Type B pancreatic cell (in vitro differentiated cells): ENCODE results near the gene XIRP1. TPM values are rescaled to one million over a fixed set of nuclear protein-coding genes. Genes with fewer than 3 reads are reported as not detected.

Source experiments
- DNase-seq: peaks from one replicate; pipeline ENCODE4 v3.0.0; 2021; ENCODE audit warnings: mixed read lengths; ENCODE audit not compliant: unreplicated experiment; ENCODE audit errors: extremely low spot score
- H3K27ac Mint-ChIP-seq: 2 replicates; pipeline ENCODE4 v1.8.0; 2021; ENCODE audit warnings: mild to moderate bottlenecking, mixed read lengths
- H3K27me3 Mint-ChIP-seq: 2 replicates; pipeline ENCODE4 v1.8.0; 2021; ENCODE audit warnings: mixed read lengths
- H3K36me3 Mint-ChIP-seq: 2 replicates; pipeline ENCODE4 v1.8.0; 2021; ENCODE audit warnings: mixed read lengths
- H3K4me1 Mint-ChIP-seq: one replicate; pipeline ENCODE4 v1.8.0; 2021; ENCODE audit warnings: mixed read lengths; ENCODE audit not compliant: unreplicated experiment
- H3K4me3 Mint-ChIP-seq: 2 replicates; pipeline ENCODE4 v1.8.0; 2021; ENCODE audit warnings: mild to moderate bottlenecking, mixed read lengths
- H3K9me3 Mint-ChIP-seq: 2 replicates; pipeline ENCODE4 v1.8.0; 2021; ENCODE audit warnings: mixed read lengths
- total RNA-seq: library from RNA; stranded (reverse); gene quantifications from 2 replicates; pipeline ENCODE4 v1.2.1, GENCODE V29; 2021; ENCODE audit warnings: low replicate concordance
- TF ChIP-seq, protein P1 (sequence below): fragments of 200-600 bp; sonication (generic); conservative IDR thresholded peaks from 2 replicates; pipeline ENCODE4 v1.5.0; 2021; ENCODE audit warnings: antibody characterized with exemption, mild to moderate bottlenecking

The XIRP1 gene
- total RNA-seq, 1 donor from 2014 or later: 0.12 TPM

- no peaks in the 10 kb centered on the region for H3K9me3 Mint-ChIP-seq
- H3K27ac Mint-ChIP-seq: peak overlapping the region; percentile 29
- TF ChIP-seq, protein P1, sequence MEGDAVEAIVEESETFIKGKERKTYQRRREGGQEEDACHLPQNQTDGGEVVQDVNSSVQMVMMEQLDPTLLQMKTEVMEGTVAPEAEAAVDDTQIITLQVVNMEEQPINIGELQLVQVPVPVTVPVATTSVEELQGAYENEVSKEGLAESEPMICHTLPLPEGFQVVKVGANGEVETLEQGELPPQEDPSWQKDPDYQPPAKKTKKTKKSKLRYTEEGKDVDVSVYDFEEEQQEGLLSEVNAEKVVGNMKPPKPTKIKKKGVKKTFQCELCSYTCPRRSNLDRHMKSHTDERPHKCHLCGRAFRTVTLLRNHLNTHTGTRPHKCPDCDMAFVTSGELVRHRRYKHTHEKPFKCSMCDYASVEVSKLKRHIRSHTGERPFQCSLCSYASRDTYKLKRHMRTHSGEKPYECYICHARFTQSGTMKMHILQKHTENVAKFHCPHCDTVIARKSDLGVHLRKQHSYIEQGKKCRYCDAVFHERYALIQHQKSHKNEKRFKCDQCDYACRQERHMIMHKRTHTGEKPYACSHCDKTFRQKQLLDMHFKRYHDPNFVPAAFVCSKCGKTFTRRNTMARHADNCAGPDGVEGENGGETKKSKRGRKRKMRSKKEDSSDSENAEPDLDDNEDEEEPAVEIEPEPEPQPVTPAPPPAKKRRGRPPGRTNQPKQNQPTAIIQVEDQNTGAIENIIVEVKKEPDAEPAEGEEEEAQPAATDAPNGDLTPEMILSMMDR: no peak
- H3K27me3 Mint-ChIP-seq: peaks cover 2% of the 10 kb centered on the region
- H3K36me3 Mint-ChIP-seq: peaks cover 28% of the 10 kb centered on the region
- DNase-seq: no peak
- H3K4me1 Mint-ChIP-seq: peaks cover 32% of the 10 kb centered on the region
- H3K4me3 Mint-ChIP-seq: no peak overlapping the region
These were observed 49.1 kb downstream of the XIRP1 start for GRCh38 chr3:39143051-39143885.

DNA sequence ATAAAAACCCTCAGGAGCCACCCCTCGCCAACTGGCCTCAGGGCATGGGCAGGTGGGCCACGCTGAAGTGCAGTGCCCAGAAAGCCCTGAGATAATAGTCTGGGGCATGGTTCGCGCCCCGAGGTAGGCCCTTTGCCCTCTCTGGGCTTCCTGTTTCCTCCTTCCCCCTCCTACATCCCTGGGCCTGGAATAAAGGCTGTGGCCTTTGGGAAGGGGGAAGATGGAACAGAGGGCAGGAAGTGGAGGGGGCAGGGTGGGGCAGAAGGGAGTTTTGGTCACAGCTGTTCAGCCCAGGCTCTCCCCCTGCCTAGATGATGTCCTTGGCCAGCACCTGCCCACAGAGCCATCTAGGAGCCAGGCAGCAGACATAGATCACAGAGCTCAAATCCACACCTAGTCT, 50.3 kb downstream of the XIRP1 start:
- peaks cover 29% of the 10 kb centered on the region for H3K36me3 Mint-ChIP-seq
- TF ChIP-seq, protein P1: no peak
- no peaks in the 10 kb centered on the region for H3K9me3 Mint-ChIP-seq
- no peak overlapping the region for H3K4me3 Mint-ChIP-seq
- DNase-seq: no peak
- no peaks in the 10 kb centered on the region for H3K27me3 Mint-ChIP-seq
- peaks cover 20% of the 10 kb centered on the region for H3K4me1 Mint-ChIP-seq
- peak overlapping the region; percentile 83 for H3K27ac Mint-ChIP-seq

DNA sequence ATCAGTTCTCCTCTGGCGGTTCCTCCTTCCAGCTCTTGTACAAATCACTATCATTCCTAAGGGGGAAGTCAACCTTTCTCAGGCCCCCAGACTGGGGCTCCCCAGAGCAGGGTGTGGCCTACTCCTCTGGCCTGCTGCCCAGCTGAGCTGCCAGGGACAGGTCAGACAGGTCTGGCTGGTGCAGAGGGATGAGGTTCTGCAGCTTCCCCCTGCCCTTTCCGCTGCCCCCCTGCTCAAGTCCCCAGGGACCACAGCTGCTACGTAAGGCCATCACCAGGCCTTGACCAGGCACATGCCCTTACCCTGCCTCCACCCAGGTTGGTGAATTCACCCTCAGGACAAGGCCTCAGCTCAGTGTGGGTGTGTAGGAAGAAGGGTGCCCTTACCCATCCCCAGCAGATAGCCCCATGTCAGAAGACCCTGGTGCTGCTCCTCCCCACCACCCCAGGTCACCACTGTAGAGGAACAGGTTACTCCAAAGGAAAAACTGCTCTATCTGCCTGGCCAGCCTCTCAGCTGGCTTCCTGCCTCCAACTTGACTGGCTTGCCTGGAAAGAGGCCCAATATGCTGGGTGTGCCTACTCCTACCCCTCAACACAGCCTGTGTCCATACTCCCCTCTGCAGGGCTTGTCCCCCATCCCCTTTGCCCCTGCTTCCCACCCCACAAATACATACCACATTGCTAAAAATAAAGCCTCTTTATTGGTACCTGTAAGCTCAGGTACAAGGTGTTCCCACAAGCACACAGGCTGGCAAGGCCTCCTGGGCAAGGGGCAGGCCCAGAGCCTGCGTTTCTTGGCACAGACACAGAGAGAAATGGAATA, 51.0 kb downstream of the XIRP1 start:
- no peaks in the 10 kb centered on the region for H3K9me3 Mint-ChIP-seq

GRCh38 chr3:39140341-39140971, 51.9 kb downstream of the XIRP1 start:
- Mint-ChIP-seq H3K4me1 (peaks cover 6% of the 10 kb centered on the region), H3K27ac (peak overlapping the region; percentile 83), H3K4me3 (peak overlapping the region; percentile 56), H3K36me3 (peaks cover 21% of the 10 kb centered on the region), H3K9me3 (no peaks in the 10 kb centered on the region), H3K27me3 (no peaks in the 10 kb centered on the region)
- DNase-seq: no peak
- TF ChIP-seq, protein P1: no peak

More for the DNA sequence above, 51.0 kb downstream of the XIRP1 start:
- H3K4me3 Mint-ChIP-seq: peak overlapping the region; percentile 60
- no peak for DNase-seq
- H3K36me3 Mint-ChIP-seq: peaks cover 26% of the 10 kb centered on the region
- peak overlapping the region; percentile 83 for H3K27ac Mint-ChIP-seq
- TF ChIP-seq, protein P1: no peak
- no peaks in the 10 kb centered on the region for H3K27me3 Mint-ChIP-seq
- H3K4me1 Mint-ChIP-seq: peaks cover 14% of the 10 kb centered on the region

GRCh38 chr3:39139442-39139841, 53.0 kb downstream of the XIRP1 start:
- TF ChIP-seq, protein P1: no peak
- DNase-seq: no peak
- peaks cover 6% of the 10 kb centered on the region for H3K4me1 Mint-ChIP-seq
- H3K27ac Mint-ChIP-seq: no peak overlapping the region
- H3K36me3 Mint-ChIP-seq: peaks cover 17% of the 10 kb centered on the region
- no peaks in the 10 kb centered on the region for H3K27me3 Mint-ChIP-seq
- H3K4me3 Mint-ChIP-seq: no peak overlapping the region
- no peaks in the 10 kb centered on the region for H3K9me3 Mint-ChIP-seq
